ENCODE measurements around the gene NLRC5.

The NLRC5 gene

GRCh38 chr16:56987692-56988091 is 1.7 kb upstream of the NLRC5 start:
- Histone ChIP-seq H3K9me2 (replicated peaks; ENCODE audit: insufficient read depth, low read length) (no peaks in the 10 kb centered on the region), H3K79me2 (ENCODE audit: insufficient read depth, low read length) (no peaks in the 10 kb centered on the region), H3K9me3 (ENCODE audit: insufficient read depth, low read length) (no peaks in the 10 kb centered on the region), H4K20me1 (ENCODE audit: low read depth, low read length) (no peaks in the 10 kb centered on the region), H3F3A (ENCODE audit: insufficient read depth) (no peaks in the 10 kb centered on the region), H3K4me3 (ENCODE audit: insufficient read depth, low read length, poor library complexity, severe bottlenecking) (no peak overlapping the region), H2AFZ (ENCODE audit: low read depth, low read length, severe bottlenecking) (no peak overlapping the region), H3K27ac (ENCODE audit: low read depth, low read length) (no peak overlapping the region), H3K4me2 (ENCODE audit: low read depth, low read length, poor library complexity, severe bottlenecking) (no peak overlapping the region), H3K36me3 (ENCODE audit: low read length) (no peaks in the 10 kb centered on the region), H3K9ac (ENCODE audit: low read length) (no peak overlapping the region), H3K27me3 (ENCODE audit: low read length) (no peaks in the 10 kb centered on the region)
- TF ChIP-seq EZH2phosphoT487 (conservative IDR thresholded peaks at IDR 0.05; ENCODE audit: low read length), result no peak
- TF ChIP-seq, protein P1, sequence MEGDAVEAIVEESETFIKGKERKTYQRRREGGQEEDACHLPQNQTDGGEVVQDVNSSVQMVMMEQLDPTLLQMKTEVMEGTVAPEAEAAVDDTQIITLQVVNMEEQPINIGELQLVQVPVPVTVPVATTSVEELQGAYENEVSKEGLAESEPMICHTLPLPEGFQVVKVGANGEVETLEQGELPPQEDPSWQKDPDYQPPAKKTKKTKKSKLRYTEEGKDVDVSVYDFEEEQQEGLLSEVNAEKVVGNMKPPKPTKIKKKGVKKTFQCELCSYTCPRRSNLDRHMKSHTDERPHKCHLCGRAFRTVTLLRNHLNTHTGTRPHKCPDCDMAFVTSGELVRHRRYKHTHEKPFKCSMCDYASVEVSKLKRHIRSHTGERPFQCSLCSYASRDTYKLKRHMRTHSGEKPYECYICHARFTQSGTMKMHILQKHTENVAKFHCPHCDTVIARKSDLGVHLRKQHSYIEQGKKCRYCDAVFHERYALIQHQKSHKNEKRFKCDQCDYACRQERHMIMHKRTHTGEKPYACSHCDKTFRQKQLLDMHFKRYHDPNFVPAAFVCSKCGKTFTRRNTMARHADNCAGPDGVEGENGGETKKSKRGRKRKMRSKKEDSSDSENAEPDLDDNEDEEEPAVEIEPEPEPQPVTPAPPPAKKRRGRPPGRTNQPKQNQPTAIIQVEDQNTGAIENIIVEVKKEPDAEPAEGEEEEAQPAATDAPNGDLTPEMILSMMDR (IDR thresholded peaks at IDR 0.05; ENCODE audit: insufficient read depth, low read length, poor library complexity, severe bottlenecking), result no peak

GRCh38 chr16:56988161-56988947 is 1.0 kb upstream of the NLRC5 start:
- Histone ChIP-seq H4K20me1 (ENCODE audit: low read depth, low read length) (no peaks in the 10 kb centered on the region), H3K4me3 (ENCODE audit: insufficient read depth, low read length, poor library complexity, severe bottlenecking) (no peak overlapping the region), H3K27ac (ENCODE audit: low read depth, low read length) (no peak overlapping the region), H3K79me2 (ENCODE audit: insufficient read depth, low read length) (no peaks in the 10 kb centered on the region), H3K9ac (ENCODE audit: low read length) (no peak overlapping the region), H3K9me2 (replicated peaks; ENCODE audit: insufficient read depth, low read length) (no peaks in the 10 kb centered on the region), H3K36me3 (ENCODE audit: low read length) (no peaks in the 10 kb centered on the region), H3F3A (ENCODE audit: insufficient read depth) (no peaks in the 10 kb centered on the region), H2AFZ (ENCODE audit: low read depth, low read length, severe bottlenecking) (no peak overlapping the region), H3K9me3 (ENCODE audit: insufficient read depth, low read length) (no peaks in the 10 kb centered on the region), H3K4me2 (ENCODE audit: low read depth, low read length, poor library complexity, severe bottlenecking) (no peak overlapping the region), H3K27me3 (ENCODE audit: low read length) (no peaks in the 10 kb centered on the region)
- no peak for TF ChIP-seq EZH2phosphoT487 (conservative IDR thresholded peaks at IDR 0.05; ENCODE audit: low read length)
- TF ChIP-seq, protein P1 (IDR thresholded peaks at IDR 0.05; ENCODE audit: insufficient read depth, low read length, poor library complexity, severe bottlenecking), result no peak

GRCh38 chr16:56989988-56990387 is 631 bp downstream of the NLRC5 start:
- Histone ChIP-seq H3K4me3 (ENCODE audit: insufficient read depth, low read length, poor library complexity, severe bottlenecking) (peak overlapping the region; percentile 50), H3K36me3 (ENCODE audit: low read length) (no peaks in the 10 kb centered on the region), H3K9ac (ENCODE audit: low read length) (peak overlapping the region; percentile 45), H3F3A (ENCODE audit: insufficient read depth) (no peaks in the 10 kb centered on the region), H3K9me3 (ENCODE audit: insufficient read depth, low read length) (no peaks in the 10 kb centered on the region), H3K4me2 (ENCODE audit: low read depth, low read length, poor library complexity, severe bottlenecking) (peak overlapping the region; percentile 62), H3K79me2 (ENCODE audit: insufficient read depth, low read length) (no peaks in the 10 kb centered on the region), H3K27ac (ENCODE audit: low read depth, low read length) (no peak overlapping the region), H2AFZ (ENCODE audit: low read depth, low read length, severe bottlenecking) (peak overlapping the region; percentile 76), H3K27me3 (ENCODE audit: low read length) (no peaks in the 10 kb centered on the region), H4K20me1 (ENCODE audit: low read depth, low read length) (no peaks in the 10 kb centered on the region), H3K9me2 (replicated peaks; ENCODE audit: insufficient read depth, low read length) (no peaks in the 10 kb centered on the region)
- TF ChIP-seq, protein P1 (IDR thresholded peaks at IDR 0.05; ENCODE audit: insufficient read depth, low read length, poor library complexity, severe bottlenecking), result no peak
- no peak for TF ChIP-seq EZH2phosphoT487 (conservative IDR thresholded peaks at IDR 0.05; ENCODE audit: low read length)
